Epithelial cell of proximal tubule (primary cell): ENCODE measurements around the gene TFDP1. TPM values are rescaled to one million over a fixed set of nuclear protein-coding genes. Genes with fewer than 3 reads are reported as not detected.

Experiments
- DNase-seq: peaks from one replicate; pipeline ENCODE4 v3.0.0-alpha.2; 2011; ENCODE audit warnings: low read depth
- H3K4me3 ChIP-seq: 2 replicates; pipeline ENCODE4 v1.5.1; 2011; ENCODE audit warnings: low read depth, mild to moderate bottlenecking, low read length
- total RNA-seq: library from RNA; depleted of rRNA; stranded (reverse); fragments of >200 nt; gene quantifications from 2 replicates; pipeline ENCODE4 v1.2.3, GENCODE V29; 2015
- TF ChIP-seq, protein P1 (sequence below): conservative IDR thresholded peaks from 2 replicates; pipeline ENCODE4 v1.5.1; 2012; ENCODE audit warnings: low read depth, mild to moderate bottlenecking, low read length

Gene TFDP1
- total RNA-seq, 1 donor from 2014 or later, result 105 TPM

DNA sequence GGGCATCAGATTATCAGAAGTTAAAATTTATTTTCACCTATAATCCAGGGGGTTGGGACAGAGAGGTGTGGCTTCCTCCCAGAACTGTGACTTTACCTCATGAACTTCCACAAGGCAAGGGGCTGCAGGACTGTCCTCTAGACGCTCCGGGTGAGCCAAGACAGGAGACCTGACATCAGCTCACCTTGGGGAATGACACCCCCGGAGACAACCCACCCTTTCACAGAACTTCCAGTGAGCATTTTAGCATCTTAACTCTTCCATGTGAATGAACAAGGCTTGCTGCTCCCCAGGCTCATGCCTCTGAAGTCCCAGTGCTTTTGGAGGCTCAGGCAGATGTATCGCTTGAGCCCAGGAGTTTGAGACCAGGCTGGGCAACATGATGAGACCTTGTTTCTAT is 29.4 kb upstream of the TFDP1 start:
- TF ChIP-seq, protein P1, sequence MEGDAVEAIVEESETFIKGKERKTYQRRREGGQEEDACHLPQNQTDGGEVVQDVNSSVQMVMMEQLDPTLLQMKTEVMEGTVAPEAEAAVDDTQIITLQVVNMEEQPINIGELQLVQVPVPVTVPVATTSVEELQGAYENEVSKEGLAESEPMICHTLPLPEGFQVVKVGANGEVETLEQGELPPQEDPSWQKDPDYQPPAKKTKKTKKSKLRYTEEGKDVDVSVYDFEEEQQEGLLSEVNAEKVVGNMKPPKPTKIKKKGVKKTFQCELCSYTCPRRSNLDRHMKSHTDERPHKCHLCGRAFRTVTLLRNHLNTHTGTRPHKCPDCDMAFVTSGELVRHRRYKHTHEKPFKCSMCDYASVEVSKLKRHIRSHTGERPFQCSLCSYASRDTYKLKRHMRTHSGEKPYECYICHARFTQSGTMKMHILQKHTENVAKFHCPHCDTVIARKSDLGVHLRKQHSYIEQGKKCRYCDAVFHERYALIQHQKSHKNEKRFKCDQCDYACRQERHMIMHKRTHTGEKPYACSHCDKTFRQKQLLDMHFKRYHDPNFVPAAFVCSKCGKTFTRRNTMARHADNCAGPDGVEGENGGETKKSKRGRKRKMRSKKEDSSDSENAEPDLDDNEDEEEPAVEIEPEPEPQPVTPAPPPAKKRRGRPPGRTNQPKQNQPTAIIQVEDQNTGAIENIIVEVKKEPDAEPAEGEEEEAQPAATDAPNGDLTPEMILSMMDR, result no peak
- H3K4me3 ChIP-seq, result no peak overlapping the region
- no peak for DNase-seq

DNA sequence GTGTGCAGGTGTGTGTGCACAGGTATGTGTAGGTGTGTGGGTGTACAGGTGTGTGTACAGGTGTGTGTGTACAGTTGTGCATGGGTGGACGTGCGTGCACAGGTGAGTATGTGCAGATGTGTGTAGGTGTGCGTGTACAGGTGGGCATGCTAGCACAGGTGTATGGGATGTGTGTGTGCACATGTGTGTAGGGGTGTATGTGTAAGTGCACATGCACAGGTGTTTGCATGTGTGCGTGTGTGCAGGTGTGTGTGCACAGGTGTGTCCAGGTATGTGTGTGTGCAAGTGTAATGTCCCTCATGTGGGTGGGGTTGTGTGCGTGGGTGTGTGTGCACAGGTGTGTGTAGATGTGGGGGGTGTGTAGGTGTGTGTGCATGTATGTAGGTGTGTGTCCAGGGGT is 27.5 kb upstream of the TFDP1 start:
- DNase-seq, result no peak
- H3K4me3 ChIP-seq, result no peak overlapping the region
- TF ChIP-seq, protein P1, result no peak

DNA sequence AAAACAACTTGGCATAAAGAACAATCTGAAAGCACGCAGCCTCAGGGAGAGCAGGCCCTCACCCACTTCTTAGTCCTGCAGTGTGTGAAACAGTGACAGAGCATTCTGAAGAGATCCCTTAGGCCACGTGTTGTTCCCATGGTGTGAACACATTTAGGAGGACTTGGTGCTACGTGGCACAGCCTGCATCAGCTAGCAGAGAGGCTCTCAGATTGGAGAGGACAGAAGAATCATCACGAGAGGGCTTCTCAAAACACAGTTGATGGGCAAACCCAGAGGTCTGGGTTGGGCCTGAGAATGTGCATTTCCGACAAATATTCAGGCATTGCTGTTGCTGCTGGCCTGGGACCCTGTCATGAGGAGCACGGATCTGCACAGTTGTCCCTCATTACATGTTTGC is 26.1 kb upstream of the TFDP1 start:
- H3K4me3 ChIP-seq, result no peak overlapping the region
- DNase-seq, result no peak
- TF ChIP-seq, protein P1, result no peak

DNA sequence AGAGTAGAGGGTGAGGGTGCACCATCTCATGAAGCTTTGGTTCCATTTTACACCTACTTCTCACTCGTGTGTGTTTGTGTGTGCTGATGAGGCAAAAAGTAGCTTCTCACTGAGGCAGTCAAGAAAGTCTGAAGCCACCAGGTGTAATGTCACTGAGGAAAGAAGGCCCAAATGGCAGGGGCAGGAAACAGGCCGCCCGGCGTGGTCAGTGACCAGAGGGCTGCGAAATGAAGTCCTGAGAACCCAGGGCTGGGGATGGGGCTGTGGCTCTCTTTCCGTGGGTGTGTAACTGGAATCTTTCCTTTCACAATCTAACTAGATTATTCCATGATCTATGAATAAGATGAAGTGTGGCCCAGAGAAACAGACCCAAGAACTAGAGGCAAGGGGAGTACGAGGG is 25.5 kb upstream of the TFDP1 start:
- no peak for DNase-seq
- no peak overlapping the region for H3K4me3 ChIP-seq
- TF ChIP-seq, protein P1, result no peak

DNA sequence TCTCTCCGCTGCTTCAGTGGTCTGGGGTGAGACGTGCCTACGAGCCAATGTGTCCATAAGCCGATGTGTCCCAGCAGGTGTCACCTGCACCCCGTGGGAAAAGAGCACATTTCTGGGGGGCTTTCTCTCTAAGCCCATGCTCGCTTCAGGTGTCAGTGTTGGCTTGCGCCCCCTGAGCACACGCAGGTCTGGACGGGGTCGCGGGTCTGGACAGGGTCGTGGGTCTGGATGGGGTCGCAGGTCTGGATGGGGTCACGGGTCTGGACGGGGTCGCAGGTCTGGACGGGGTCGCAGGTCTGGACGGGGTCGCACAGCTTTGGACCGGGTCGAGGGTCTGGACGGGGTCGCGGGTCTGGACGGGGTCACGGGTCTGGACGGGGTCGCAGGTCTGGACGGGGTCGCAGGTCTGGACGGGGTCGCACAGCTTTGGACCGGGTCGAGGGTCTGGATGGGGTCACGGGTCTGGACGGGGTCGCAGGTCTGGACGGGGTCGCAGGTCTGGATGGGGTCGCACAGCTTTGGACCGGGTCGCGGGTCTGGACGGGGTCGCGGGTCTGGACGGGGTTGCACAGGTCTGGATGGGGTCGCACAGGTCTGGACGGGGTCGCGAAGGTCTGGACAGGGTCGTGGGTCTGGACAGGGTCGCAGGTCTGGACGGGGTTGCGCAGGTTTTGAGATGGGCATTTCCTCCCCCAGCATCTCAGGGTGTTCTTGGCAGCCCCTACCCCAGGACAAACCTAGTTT is 24.5 kb upstream of the TFDP1 start:
- TF ChIP-seq, protein P1, result no peak
- no peak overlapping the region for H3K4me3 ChIP-seq
- DNase-seq, result no peak

DNA sequence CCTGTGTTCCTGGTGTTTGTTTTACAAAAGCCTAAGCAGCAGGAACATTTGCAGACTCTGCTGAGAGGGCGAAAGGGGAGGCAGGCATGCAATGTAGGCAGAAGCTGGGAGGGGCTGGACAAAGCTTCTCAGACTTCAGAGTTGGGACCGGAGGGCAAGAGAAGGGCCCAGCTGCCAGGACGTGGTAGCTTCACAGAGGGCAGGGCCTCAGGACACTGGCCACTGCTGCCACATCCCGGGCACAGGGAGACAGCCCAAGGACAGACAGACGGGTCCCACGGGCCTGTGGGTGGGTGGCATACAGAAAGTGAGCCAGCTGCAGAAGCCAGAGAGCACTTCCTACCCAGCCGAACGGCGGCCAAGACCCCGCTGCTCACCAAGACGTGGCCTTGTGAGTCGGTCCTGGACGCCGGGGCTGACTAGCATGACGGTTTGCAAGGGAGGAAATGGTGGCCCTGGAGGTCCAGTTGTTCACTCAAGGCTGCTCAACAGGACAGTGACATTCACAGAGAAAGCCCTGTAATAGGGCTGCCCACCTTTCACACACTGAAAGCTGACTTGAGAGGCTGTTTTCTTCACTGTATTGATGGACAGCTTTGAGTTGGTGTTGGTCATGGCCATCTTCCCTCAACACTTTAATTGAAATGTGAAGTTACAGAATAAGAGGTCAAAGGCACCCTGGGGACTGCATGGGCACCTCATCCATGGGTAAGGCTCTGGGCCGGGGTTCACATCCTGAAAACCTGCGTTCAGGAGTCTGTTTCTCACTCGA is 23.7 kb upstream of the TFDP1 start:
- H3K4me3 ChIP-seq, result no peak overlapping the region
- TF ChIP-seq, protein P1, result no peak
- DNase-seq, result no peak
